ENCODE data around the gene CETP.

Gene CETP

GRCh38 chr16:57025941-57026777 is 64.4 kb downstream of the CETP start:
- no peak for DNase-seq

GRCh38 chr16:57026778-57027062 is 65.0 kb downstream of the CETP start:
- DNase-seq, result no peak

GRCh38 chr16:57027067-57027466 is 65.3 kb downstream of the CETP start:
- no peak for DNase-seq

GRCh38 chr16:57028086-57028485 is 66.3 kb downstream of the CETP start:
- peak in 2 of 3 experiments; percentile 33 to 68 for DNase-seq

- DNase-seq, result no peak
Measured at GRCh38 chr16:57029161-57030160, 67.7 kb downstream of the CETP start.

- DNase-seq, result no peak
Measured at GRCh38 chr16:57030346-57030902, 68.7 kb downstream of the CETP start.

GRCh38 chr16:57031156-57031555 is 69.4 kb downstream of the CETP start:
- no peak for DNase-seq

GRCh38 chr16:57032346-57032745 is 70.6 kb downstream of the CETP start:
- no peak for DNase-seq

- no peak for DNase-seq
Measured at GRCh38 chr16:57032931-57033330, 71.2 kb downstream of the CETP start.

Measured in NCI-H1417 (cell line).